Keratinocyte (primary cell): ENCODE results near the gene FHIT. TPM values are rescaled to one million over a fixed set of nuclear protein-coding genes. Genes with fewer than 3 reads are reported as not detected.
"Not testable (repeated sequence)": the region's sequence is repeated elsewhere in the genome, so short reads cannot be mapped to it uniquely, and the experiment has no call there.

Experiments used
- DNase-seq: peaks from one replicate; pipeline ENCODE4 v3.0.0-alpha.2; 2011; ENCODE audit warnings: low read depth, missing footprints, low spot score
- FAIRE-seq: peaks from 2 replicates; lab custom pipeline; 2011; peaks lifted over from hg19 to GRCh38; lab: Jason Lieb, UNC
- H2AFZ ChIP-seq: 2 replicates; pipeline ENCODE4 v1.6.0; 2012; ENCODE audit warnings: low read length, control low read depth, inconsistent platforms; ENCODE audit not compliant: control insufficient read depth
- H3K27ac ChIP-seq: 2 replicates; pipeline ENCODE4 v1.5.1; 2011; ENCODE audit warnings: low read length; ENCODE audit not compliant: control insufficient read depth, insufficient read depth
- H3K27me3 ChIP-seq: 3 replicates; pipeline ENCODE4 v1.6.0; 2011; ENCODE audit warnings: low read length; ENCODE audit not compliant: control insufficient read depth, insufficient read depth; ENCODE audit errors: extremely low read depth
- H3K36me3 ChIP-seq, 2 experiments: 2 replicates in 1 of 2; 3 replicates in 1 of 2; pipeline ENCODE4 v1.5.1; 2011; ENCODE audit warnings: low read length in 2 of 2, mild to moderate bottlenecking in 1 of 2; ENCODE audit not compliant: control insufficient read depth in 2 of 2, insufficient read depth in 2 of 2; ENCODE audit errors: extremely low read depth in 1 of 2
- H3K4me1 ChIP-seq: 3 replicates; pipeline ENCODE4 v1.5.1; 2011; ENCODE audit warnings: low read length; ENCODE audit not compliant: control insufficient read depth, insufficient read depth; ENCODE audit errors: extremely low read depth
- H3K4me2 ChIP-seq: 3 replicates; pipeline ENCODE4 v1.6.0; 2011; ENCODE audit warnings: low read depth, low read length; ENCODE audit not compliant: control insufficient read depth, insufficient read depth; ENCODE audit errors: extremely low read depth
- H3K4me3 ChIP-seq, 3 experiments: fragments of 200-600 bp in 1 of 3; sonication (generic) in 1 of 3; 2 replicates in 2 of 3; 3 replicates in 1 of 3; pipeline ENCODE4 v1.5.1; 2011 to 2016; ENCODE audit warnings: low read length in 3 of 3, mild to moderate bottlenecking in 3 of 3, control low read depth in 2 of 3, inconsistent platforms in 1 of 3, low read depth in 1 of 3, mixed read lengths in 1 of 3, mixed run types in 1 of 3, moderate library complexity in 1 of 3; ENCODE audit not compliant: control insufficient read depth in 2 of 3, insufficient read depth in 2 of 3; ENCODE audit errors: extremely low read depth in 1 of 3
- H3K79me2 ChIP-seq: 2 replicates; pipeline ENCODE4 v1.6.0; 2012; ENCODE audit warnings: low read length; ENCODE audit not compliant: control insufficient read depth, insufficient read depth
- H3K9ac ChIP-seq: 3 replicates; pipeline ENCODE4 v1.6.0; 2011; ENCODE audit warnings: low read length; ENCODE audit not compliant: control insufficient read depth, insufficient read depth; ENCODE audit errors: extremely low read depth
- H3K9me1 ChIP-seq: 3 replicates; pipeline ENCODE4 v1.6.0; 2011; ENCODE audit warnings: low read length; ENCODE audit not compliant: control insufficient read depth, insufficient read depth; ENCODE audit errors: extremely low read depth
- H3K9me3 ChIP-seq: 2 replicates; pipeline ENCODE4 v1.5.1; 2012; ENCODE audit warnings: low read depth, low read length; ENCODE audit not compliant: control insufficient read depth
- H4K20me1 ChIP-seq: 3 replicates; pipeline ENCODE4 v1.6.0; 2011; ENCODE audit warnings: low read length; ENCODE audit not compliant: control insufficient read depth, insufficient read depth; ENCODE audit errors: extremely low read depth
- CTCF ChIP-seq, 3 experiments: IDR thresholded peaks in 1 of 3; conservative IDR thresholded peaks in 1 of 3; optimal IDR thresholded peaks in 1 of 3; 2 replicates in 2 of 3; 3 replicates in 1 of 3; pipeline versions ENCODE3 to v1.5.1; 2011; ENCODE audit warnings: low read length in 3 of 3, mild to moderate bottlenecking in 3 of 3, moderate library complexity in 2 of 3, control low read depth in 1 of 3, inconsistent platforms in 1 of 3; ENCODE audit not compliant: insufficient read depth in 2 of 3; ENCODE audit errors: extremely low read depth in 1 of 3
- EZH2 ChIP-seq: IDR thresholded peaks from one replicate; pipeline ENCODE4 v1.6.1; 2012; ENCODE audit warnings: inconsistent platforms, mild to moderate bottlenecking, low read length, moderate library complexity
- dilution Hi-C: fragments of 300-500 bp; cut with MboI; formaldehyde crosslinking; loops from one replicate; pipeline ENCODE4 v1.7.0; 2020; ENCODE audit warnings: low sequenced_read_pairs; ENCODE audit not compliant: extremely low pct_ligation_motif_present
- polyA plus RNA-seq, 5 experiments: library from polyadenylated mRNA; depleted of rRNA in 3 of 5; stranded (reverse) in 3 of 5; stranded (forward) in 1 of 5; unstranded in 1 of 5; fragments of >200 nt; gene quantifications; 1 replicate in 1 of 5; 2 replicates in 3 of 5; 3 replicates in 1 of 5; pipeline versions ENCODE4 v1.2.1 to v1.2.3, GENCODE V29; 2011 to 2012; ENCODE audit warnings: missing spikeins in 2 of 5, low read depth in 1 of 5, low replicate concordance in 1 of 5

FHIT gene
- polyA plus RNA-seq, 1 donor (not counting 4 experiments of a cell fraction or from before 2014, with no cell fraction given): 2.2 TPM

GRCh38 chr3:60990442-60990730 is 260.9 kb downstream of the FHIT start:
- DNase-seq (no peak), FAIRE-seq (no peak)
- Histone ChIP-seq H3K27me3 (no peaks in the 10 kb centered on the region), H3K36me3 (no peaks in the 10 kb centered on the region), H3K4me1 (no peaks in the 10 kb centered on the region), H3K4me2 (no peak overlapping the region), H2AFZ (no peak overlapping the region), H3K27ac (no peak overlapping the region), H3K9me1 (no peaks in the 10 kb centered on the region), H3K9ac (no peak overlapping the region), H3K79me2 (no peaks in the 10 kb centered on the region), H4K20me1 (no peaks in the 10 kb centered on the region), H3K4me3 (no peak overlapping the region), H3K9me3 (peaks cover 5% of the 10 kb centered on the region)
- dilution Hi-C loops: no loop called here
- TF ChIP-seq EZH2 (no peak), CTCF (optimal IDR thresholded peaks at IDR 0.05 in 1 of 3, IDR thresholded peaks at IDR 0.05 in 1 of 3, conservative IDR thresholded peaks at IDR 0.05 in 1 of 3; ENCODE audit: extremely low read depth in 1 of 3, insufficient read depth in 2 of 3, low read length in 3 of 3) (no peak)

- H4K20me1 ChIP-seq: no peaks in the 10 kb centered on the region
- H3K4me2 ChIP-seq: no peak overlapping the region
- no peaks in the 10 kb centered on the region for H3K9me1 ChIP-seq
- H3K4me1 ChIP-seq: no peaks in the 10 kb centered on the region
- H3K9ac ChIP-seq: no peak overlapping the region
- no peaks in the 10 kb centered on the region for H3K36me3 ChIP-seq
- no peaks in the 10 kb centered on the region for H3K79me2 ChIP-seq
- DNase-seq (no peak), FAIRE-seq (no peak)
- no peaks in the 10 kb centered on the region for H3K27me3 ChIP-seq
- H3K4me3 ChIP-seq: no peak overlapping the region
- H3K27ac ChIP-seq: no peak overlapping the region
- no peak overlapping the region for H2AFZ ChIP-seq
- dilution Hi-C loops: no loop called here
- TF ChIP-seq EZH2 (no peak), CTCF (optimal IDR thresholded peaks at IDR 0.05 in 1 of 3, IDR thresholded peaks at IDR 0.05 in 1 of 3, conservative IDR thresholded peaks at IDR 0.05 in 1 of 3; ENCODE audit: extremely low read depth in 1 of 3, insufficient read depth in 2 of 3, low read length in 3 of 3) (no peak)
- peaks cover 5% of the 10 kb centered on the region for H3K9me3 ChIP-seq
These were observed 261.4 kb downstream of the FHIT start for GRCh38 chr3:60989626-60990441.

GRCh38 chr3:60987191-60987590 is 264.1 kb downstream of the FHIT start:
- H3K4me3 ChIP-seq, H2AFZ ChIP-seq, H3K4me1 ChIP-seq, H4K20me1 ChIP-seq, FAIRE-seq, DNase-seq, H3K4me2 ChIP-seq, H3K27ac ChIP-seq, H3K9me3 ChIP-seq, H3K27me3 ChIP-seq, H3K9me1 ChIP-seq, H3K79me2 ChIP-seq, H3K9ac ChIP-seq, H3K36me3 ChIP-seq, dilution Hi-C loops: not testable (repeated sequence)
